Panc1 (cell line): Measurements from ENCODE around the gene NSD2.

Experiments used
- CTCF ChIP-seq: fragments of 450-650 bp; IDR thresholded peaks from 2 replicates; pipeline ENCODE4 v1.5.1; 2017; ENCODE audit warnings: mild to moderate bottlenecking
- POLR2AphosphoS5 ChIP-seq: IDR thresholded peaks from 2 replicates; pipeline ENCODE4 v1.6.1; 2012; ENCODE audit warnings: mild to moderate bottlenecking, low read depth, low read length, moderate library complexity
- SIN3A ChIP-seq: IDR thresholded peaks from 2 replicates; pipeline ENCODE4 v1.6.1; 2012; ENCODE audit warnings: low read depth, mild to moderate bottlenecking, low read length, moderate library complexity, borderline replicate concordance; ENCODE audit not compliant: insufficient read depth
- TCF7L2 ChIP-seq: IDR thresholded peaks from 2 replicates; pipeline ENCODE4 v1.6.1; 2011; ENCODE audit warnings: mild to moderate bottlenecking, low read depth, low read length, inconsistent platforms
- TF ChIP-seq, protein P1 (sequence below), 2 experiments: IDR thresholded peaks; 2 replicates each; pipeline ENCODE4 v1.6.1; 2011 to 2012; ENCODE audit warnings: low read depth in 2 of 2, control low read depth in 1 of 2, low read length in 1 of 2, mild to moderate bottlenecking in 1 of 2, moderate library complexity in 1 of 2; ENCODE audit not compliant: insufficient read depth in 1 of 2

DNA sequence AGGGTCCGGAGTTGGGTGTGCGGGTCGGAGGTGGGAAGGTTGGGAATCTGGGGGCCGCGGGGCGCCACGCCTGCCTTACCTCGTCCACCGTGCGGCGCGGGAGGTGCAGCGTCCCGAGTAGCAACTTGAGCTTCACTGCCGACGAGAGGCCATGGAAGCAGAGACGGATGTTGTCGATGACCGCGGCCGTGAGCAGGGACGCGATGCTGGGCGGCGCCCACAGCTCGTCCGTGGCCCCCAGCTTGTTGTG lies 137.4 kb downstream of the NSD2 start:
- no peak for TF ChIP-seq CTCF
- TF ChIP-seq POLR2AphosphoS5, result no peak
- TF ChIP-seq, protein P1, sequence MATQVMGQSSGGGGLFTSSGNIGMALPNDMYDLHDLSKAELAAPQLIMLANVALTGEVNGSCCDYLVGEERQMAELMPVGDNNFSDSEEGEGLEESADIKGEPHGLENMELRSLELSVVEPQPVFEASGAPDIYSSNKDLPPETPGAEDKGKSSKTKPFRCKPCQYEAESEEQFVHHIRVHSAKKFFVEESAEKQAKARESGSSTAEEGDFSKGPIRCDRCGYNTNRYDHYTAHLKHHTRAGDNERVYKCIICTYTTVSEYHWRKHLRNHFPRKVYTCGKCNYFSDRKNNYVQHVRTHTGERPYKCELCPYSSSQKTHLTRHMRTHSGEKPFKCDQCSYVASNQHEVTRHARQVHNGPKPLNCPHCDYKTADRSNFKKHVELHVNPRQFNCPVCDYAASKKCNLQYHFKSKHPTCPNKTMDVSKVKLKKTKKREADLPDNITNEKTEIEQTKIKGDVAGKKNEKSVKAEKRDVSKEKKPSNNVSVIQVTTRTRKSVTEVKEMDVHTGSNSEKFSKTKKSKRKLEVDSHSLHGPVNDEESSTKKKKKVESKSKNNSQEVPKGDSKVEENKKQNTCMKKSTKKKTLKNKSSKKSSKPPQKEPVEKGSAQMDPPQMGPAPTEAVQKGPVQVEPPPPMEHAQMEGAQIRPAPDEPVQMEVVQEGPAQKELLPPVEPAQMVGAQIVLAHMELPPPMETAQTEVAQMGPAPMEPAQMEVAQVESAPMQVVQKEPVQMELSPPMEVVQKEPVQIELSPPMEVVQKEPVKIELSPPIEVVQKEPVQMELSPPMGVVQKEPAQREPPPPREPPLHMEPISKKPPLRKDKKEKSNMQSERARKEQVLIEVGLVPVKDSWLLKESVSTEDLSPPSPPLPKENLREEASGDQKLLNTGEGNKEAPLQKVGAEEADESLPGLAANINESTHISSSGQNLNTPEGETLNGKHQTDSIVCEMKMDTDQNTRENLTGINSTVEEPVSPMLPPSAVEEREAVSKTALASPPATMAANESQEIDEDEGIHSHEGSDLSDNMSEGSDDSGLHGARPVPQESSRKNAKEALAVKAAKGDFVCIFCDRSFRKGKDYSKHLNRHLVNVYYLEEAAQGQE (IDR thresholded peaks at IDR 0.05; ENCODE audit: insufficient read depth in 1 of 2, low read depth in 2 of 2, low read length in 1 of 2), result peak in 1 of 2 experiments; percentile 54; a peak in 1 of 4 replicates
- no peak for TF ChIP-seq TCF7L2
- TF ChIP-seq SIN3A, result 0 out of 2 replicates have a peak, but pooled peaks have one; percentile 55
